Spleen (tissue), 11 donors: ENCODE results near the gene PLA2G2F. TPM values are rescaled to one million over a fixed set of nuclear protein-coding genes. Genes with fewer than 3 reads are reported as not detected.

Source experiments
- DNase-seq: peaks from one replicate; pipeline ENCODE4 v3.0.0-alpha.2; 2020
- H3K27ac ChIP-seq, 8 donors: fragments of 200-600 bp; sonication (generic) in 7 of 8; 1 replicate in 4 of 8; 2 replicates in 4 of 8; pipeline versions ENCODE4 v1.5.0 to v1.8.0; 2016 to 2021; ENCODE audit warnings: inconsistent platforms in 4 of 8, mild to moderate bottlenecking in 4 of 8, moderate library complexity in 1 of 8
- H3K27me3 ChIP-seq, 7 donors: fragments of 200-600 bp; sonication (generic) in 6 of 7; replicated peaks in 1 of 7; 1 replicate in 4 of 7; 2 replicates in 3 of 7; pipeline versions ENCODE4 v1.5.0 to v1.8.0; 2016 to 2021; ENCODE audit warnings: inconsistent platforms in 3 of 7, mild to moderate bottlenecking in 1 of 7
- H3K36me3 ChIP-seq, 6 donors: fragments of 200-600 bp; sonication (generic) in 5 of 6; 1 replicate in 4 of 6; 2 replicates in 2 of 6; pipeline versions ENCODE4 v1.5.0 to v1.8.0; 2016 to 2021; ENCODE audit warnings: inconsistent platforms in 2 of 6
- H3K4me1 ChIP-seq, 6 donors: fragments of 200-600 bp; sonication (generic) in 5 of 6; 1 replicate in 3 of 6; 2 replicates in 3 of 6; pipeline versions ENCODE4 v1.5.0 to v1.8.0; 2016 to 2021; ENCODE audit warnings: inconsistent platforms in 3 of 6
- H3K4me3 ChIP-seq, 8 donors: fragments of 200-600 bp; sonication (generic) in 7 of 8; 1 replicate in 4 of 8; 2 replicates in 4 of 8; pipeline versions ENCODE4 v1.5.0 to v1.8.0; 2016 to 2021; ENCODE audit warnings: inconsistent platforms in 4 of 8, mild to moderate bottlenecking in 4 of 8, moderate library complexity in 2 of 8
- H3K9me3 ChIP-seq, 8 donors: fragments of 200-600 bp; sonication (generic) in 7 of 8; 1 replicate in 4 of 8; 2 replicates in 4 of 8; pipeline versions ENCODE4 v1.5.0 to v1.8.0; 2016 to 2021; ENCODE audit warnings: inconsistent platforms in 4 of 8
- POLR2A ChIP-seq, 3 donors: fragments of 450-650 bp; IDR thresholded peaks; one replicate each; pipeline ENCODE4 v1.5.1; 2017; ENCODE audit warnings: antibody characterized with exemption in 3 of 3, mild to moderate bottlenecking in 1 of 3
- POLR2AphosphoS5 ChIP-seq, 3 donors: sonication (generic); formaldehyde crosslinking; IDR thresholded peaks; one replicate each; pipeline ENCODE4 v1.5.1; 2017; ENCODE audit warnings: antibody characterized with exemption in 3 of 3
- WGBS, 5 donors: extraction: QIAGEN DNeasy Blood & Tissue Kit in 3 of 5; methylation state at CpG; one replicate each; pipeline versions ENCODE4 v1.1.5 to v1.1.7; 2013 to 2018; 5-methylcytosine and 5-hydroxymethylcytosine counted together
- intact Hi-C: fragments of 100-400 bp; cut with DNase I; formaldehyde crosslinking; loops from one replicate; pipeline ENCODE4 v1.15.0; 2023; ENCODE audit warnings: low total_unique reads
- polyA plus RNA-seq, 3 donors: library from polyadenylated mRNA; stranded (reverse); fragments of 200-250 nt; gene quantifications; one replicate each; pipeline ENCODE4 v1.2.1, GENCODE V29; 2013
- total RNA-seq, 7 donors: library from RNA; depleted of rRNA in 3 of 7; stranded (reverse); fragments of >200 nt in 3 of 7; fragmentation: NEBNext Ultra II Directional in 4 of 7; extraction: Animal tissue kit (Norgen Biotek cat#: 25700) in 4 of 7; gene quantifications; one replicate each; pipeline versions ENCODE4 v1.1.0 to v1.2.1, GENCODE V29; 2016 to 2021
- TF ChIP-seq, protein P1 (sequence below), 11 experiments: fragments of 200-600 bp in 7 of 11; fragments of 450-650 bp in 4 of 11; sonication (generic) in 4 of 11; IDR thresholded peaks in 8 of 11; conservative IDR thresholded peaks in 3 of 11; 1 replicate in 7 of 11; 2 replicates in 4 of 11; pipeline versions ENCODE4 v1.4.0 to v1.8.0; 2016 to 2021; ENCODE audit warnings: antibody characterized with exemption in 11 of 11, inconsistent platforms in 4 of 11, mild to moderate bottlenecking in 1 of 11
- donor health status: healthy with polysubstance abuse.
- donor health status: DM: no; HTN: no; CAD: no; lungs with moderate emphysema.
- donor health status: DM: no; HTN: no; CAD: no.
- donor health status: Bipolar disorder and iron deficiency.
- donor health status: healthy.
- donor health status: DM: no; HTN: no; CAD: no.
- donor health status: DM: yes; HTN: yes; CAD: no.

PLA2G2F gene
- total and polyA plus RNA-seq, 10 donors = not detected

- Histone ChIP-seq H3K4me1 (peaks cover 0 to 8% (median 0%) of the 10 kb centered on the region in 6 donors), H3K36me3 (no peaks in the 10 kb centered on the region), H3K4me3 (no peak overlapping the region), H3K27ac (no peak overlapping the region), H3K9me3 (no peaks in the 10 kb centered on the region), H3K27me3 (no peaks in the 10 kb centered on the region)
- intact Hi-C loops = no loop called here
- TF ChIP-seq, protein P1, sequence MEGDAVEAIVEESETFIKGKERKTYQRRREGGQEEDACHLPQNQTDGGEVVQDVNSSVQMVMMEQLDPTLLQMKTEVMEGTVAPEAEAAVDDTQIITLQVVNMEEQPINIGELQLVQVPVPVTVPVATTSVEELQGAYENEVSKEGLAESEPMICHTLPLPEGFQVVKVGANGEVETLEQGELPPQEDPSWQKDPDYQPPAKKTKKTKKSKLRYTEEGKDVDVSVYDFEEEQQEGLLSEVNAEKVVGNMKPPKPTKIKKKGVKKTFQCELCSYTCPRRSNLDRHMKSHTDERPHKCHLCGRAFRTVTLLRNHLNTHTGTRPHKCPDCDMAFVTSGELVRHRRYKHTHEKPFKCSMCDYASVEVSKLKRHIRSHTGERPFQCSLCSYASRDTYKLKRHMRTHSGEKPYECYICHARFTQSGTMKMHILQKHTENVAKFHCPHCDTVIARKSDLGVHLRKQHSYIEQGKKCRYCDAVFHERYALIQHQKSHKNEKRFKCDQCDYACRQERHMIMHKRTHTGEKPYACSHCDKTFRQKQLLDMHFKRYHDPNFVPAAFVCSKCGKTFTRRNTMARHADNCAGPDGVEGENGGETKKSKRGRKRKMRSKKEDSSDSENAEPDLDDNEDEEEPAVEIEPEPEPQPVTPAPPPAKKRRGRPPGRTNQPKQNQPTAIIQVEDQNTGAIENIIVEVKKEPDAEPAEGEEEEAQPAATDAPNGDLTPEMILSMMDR (IDR thresholded peaks at IDR 0.05 in 8 of 11, conservative IDR thresholded peaks at IDR 0.05 in 3 of 11) = no peak
- WGBS, 5 donors = 84 to 97% (median 94%) methylated on average over 4 to 6 of the region's 6 CpGs
- no peak for DNase-seq
These were observed 777 bp upstream of the PLA2G2F start for GRCh38 chr1:20138346-20138745.

DNA sequence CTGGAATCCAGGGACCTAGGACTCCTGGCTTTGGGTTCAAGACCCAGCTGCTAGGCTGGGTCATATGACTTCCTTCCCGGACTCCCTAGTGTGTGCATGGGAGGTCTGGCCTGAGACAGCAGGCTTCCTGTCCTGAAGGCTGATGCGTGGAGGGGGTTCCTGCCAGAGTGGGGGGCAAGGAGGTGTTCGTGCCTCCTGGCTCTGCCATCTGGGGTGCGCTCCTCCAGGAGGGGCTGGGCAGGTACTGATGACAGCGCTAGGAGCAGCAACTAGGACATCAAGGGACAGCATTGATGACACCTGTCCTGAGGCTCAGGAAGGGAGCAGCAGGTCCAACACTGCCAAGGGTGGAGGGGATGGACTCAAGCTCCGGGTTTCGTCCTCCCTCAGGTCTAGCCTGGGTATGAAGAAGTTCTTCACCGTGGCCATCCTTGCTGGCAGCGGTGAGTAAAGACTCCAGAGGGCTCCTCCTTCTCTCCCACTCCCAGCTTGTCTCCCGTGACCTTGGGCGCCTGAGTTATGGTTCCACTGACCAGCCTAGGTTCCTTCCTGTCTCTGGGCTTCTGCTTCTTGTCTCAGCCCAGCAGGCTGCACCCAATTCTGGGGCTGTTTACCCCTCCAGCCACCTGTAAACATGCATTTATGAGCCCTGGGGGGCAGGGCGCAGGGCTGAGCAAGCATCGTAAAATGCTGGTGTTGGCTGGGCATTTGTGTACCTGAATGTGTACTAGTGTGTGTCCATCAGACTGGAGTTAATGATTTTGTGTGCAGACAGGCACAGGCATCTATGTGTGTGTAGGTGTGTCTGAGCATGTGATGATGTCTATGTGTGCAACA lies 871 bp downstream of the PLA2G2F start:
- Histone ChIP-seq H3K4me3 (no peak overlapping the region), H3K4me1 (peaks cover 0 to 8% (median 0%) of the 10 kb centered on the region in 6 donors), H3K9me3 (no peaks in the 10 kb centered on the region), H3K27me3 (no peaks in the 10 kb centered on the region), H3K36me3 (no peaks in the 10 kb centered on the region), H3K27ac (no peak overlapping the region)
- WGBS, 5 donors = 59 to 71% (median 66%) methylated on average over 10 to 13 of the region's 13 CpGs
- TF ChIP-seq POLR2A (IDR thresholded peaks at IDR 0.05) = no peak
- TF ChIP-seq, protein P1 (IDR thresholded peaks at IDR 0.05 in 8 of 11, conservative IDR thresholded peaks at IDR 0.05 in 3 of 11) = no peak
- no peak for TF ChIP-seq POLR2AphosphoS5 (IDR thresholded peaks at IDR 0.05)
- no peak for DNase-seq
- intact Hi-C loops = no loop called here

DNA sequence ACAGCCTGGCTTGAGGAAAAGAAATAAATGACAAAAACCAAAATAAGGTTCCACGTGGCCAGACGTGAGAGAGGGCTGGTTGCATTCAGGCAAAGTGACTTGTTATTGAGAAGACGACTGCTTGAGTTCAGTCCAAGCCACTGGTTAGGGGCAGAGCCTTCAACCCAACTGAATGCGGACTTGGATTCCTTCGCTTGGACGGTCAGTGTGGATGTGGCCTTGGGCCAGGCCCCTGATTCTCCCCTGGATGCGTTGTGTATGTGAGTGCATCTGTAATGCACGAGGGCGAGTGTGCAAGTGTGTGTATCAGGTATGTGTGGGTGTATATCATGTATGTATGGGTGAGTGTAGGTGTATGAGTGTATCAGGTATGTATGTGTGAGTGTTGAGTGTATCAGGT lies 1.9 kb downstream of the PLA2G2F start:
- intact Hi-C loops = no loop called here

GRCh38 chr1:20141466-20141865 lies 2.3 kb downstream of the PLA2G2F start:
- WGBS, 5 donors = 90 to 96% (median 91%) methylated on average over 5 to 7 of the region's 7 CpGs
- H3K36me3 ChIP-seq = no peaks in the 10 kb centered on the region
- H3K27ac ChIP-seq = no peak overlapping the region
- TF ChIP-seq, protein P1 (IDR thresholded peaks at IDR 0.05 in 8 of 11, conservative IDR thresholded peaks at IDR 0.05 in 3 of 11) = no peak
- TF ChIP-seq POLR2AphosphoS5 (IDR thresholded peaks at IDR 0.05) (no peak), POLR2A (IDR thresholded peaks at IDR 0.05) (no peak)
- H3K9me3 ChIP-seq = no peaks in the 10 kb centered on the region
- intact Hi-C loops = no loop called here
- H3K4me3 ChIP-seq = no peak overlapping the region
- H3K4me1 ChIP-seq = peaks cover 0 to 8% (median 0%) of the 10 kb centered on the region in 6 donors
- no peak for DNase-seq
- H3K27me3 ChIP-seq = no peaks in the 10 kb centered on the region

More for the DNA sequence above, 1.9 kb downstream of the PLA2G2F start:
- Histone ChIP-seq H3K4me3 (no peak overlapping the region), H3K27me3 (no peaks in the 10 kb centered on the region), H3K4me1 (peaks cover 0 to 8% (median 0%) of the 10 kb centered on the region in 6 donors), H3K36me3 (no peaks in the 10 kb centered on the region), H3K27ac (no peak overlapping the region), H3K9me3 (no peaks in the 10 kb centered on the region)
- no peak for DNase-seq
- TF ChIP-seq POLR2AphosphoS5 (IDR thresholded peaks at IDR 0.05) (no peak), POLR2A (IDR thresholded peaks at IDR 0.05) (no peak)
- TF ChIP-seq, protein P1 (IDR thresholded peaks at IDR 0.05 in 8 of 11, conservative IDR thresholded peaks at IDR 0.05 in 3 of 11) = no peak
- 86 to 94% (median 91%) methylated on average over 9 of the region's 9 CpGs for WGBS, 5 donors
